CD14-positive monocyte (primary cell): ENCODE measurements around the gene CD6. TPM values are rescaled to one million over a fixed set of nuclear protein-coding genes. Genes with fewer than 3 reads are reported as not detected.

ENCODE experiments used
- DNase-seq, 3 donors: peaks; one replicate each; pipeline ENCODE4 v3.0.0-alpha.2; 2011 to 2022
- H2AFZ ChIP-seq: 2 replicates; pipeline ENCODE4 v1.6.0; 2012; ENCODE audit warnings: mild to moderate bottlenecking, low read depth, low read length, inconsistent platforms; ENCODE audit not compliant: insufficient read depth, poor library complexity, severe bottlenecking
- H3K27ac ChIP-seq, 2 donors: 1 replicate in 1 of 2; 2 replicates in 1 of 2; pipeline ENCODE4 v1.5.1; 2012 to 2013; ENCODE audit warnings: low read length in 2 of 2, control low read depth in 1 of 2, inconsistent platforms in 1 of 2, low read depth in 1 of 2, mild to moderate bottlenecking in 1 of 2
- H3K27me3 ChIP-seq, 2 donors: one replicate each; pipeline versions ENCODE4 v1.6.0 to v1.6.1; 2011 to 2013; ENCODE audit warnings: low read length in 2 of 2; ENCODE audit not compliant: control insufficient read depth in 2 of 2, insufficient read depth in 2 of 2
- H3K36me3 ChIP-seq, 2 donors: replicated peaks in 1 of 2; 1 replicate in 1 of 2; 2 replicates in 1 of 2; pipeline versions ENCODE4 v1.5.1 to v1.6.1; 2012 to 2013; ENCODE audit warnings: low read length in 2 of 2, control low read depth in 1 of 2, inconsistent platforms in 1 of 2, mild to moderate bottlenecking in 1 of 2; ENCODE audit not compliant: insufficient read depth in 2 of 2, control insufficient read depth in 1 of 2
- H3K4me1 ChIP-seq, 2 donors: 1 replicate in 1 of 2; 2 replicates in 1 of 2; pipeline versions ENCODE4 v1.5.1 to v1.6.1; 2012 to 2013; ENCODE audit warnings: low read length in 2 of 2, control low read depth in 1 of 2, inconsistent platforms in 1 of 2, mild to moderate bottlenecking in 1 of 2, moderate library complexity in 1 of 2; ENCODE audit not compliant: insufficient read depth in 2 of 2, control insufficient read depth in 1 of 2
- H3K4me2 ChIP-seq: replicated peaks from 2 replicates; pipeline ENCODE3; 2012; ENCODE audit warnings: low read length, moderate library complexity, mild to moderate bottlenecking; ENCODE audit not compliant: poor library complexity, severe bottlenecking; ENCODE audit errors: extremely low read depth
- H3K4me3 ChIP-seq, 3 experiments: fragments of 200-600 bp in 1 of 3; sonication (generic) in 1 of 3; replicated peaks in 1 of 3; 1 replicate in 2 of 3; 2 replicates in 1 of 3; pipeline ENCODE4 v1.5.1; 2011 to 2013; ENCODE audit warnings: low read length in 3 of 3, mild to moderate bottlenecking in 3 of 3, control low read depth in 2 of 3, low read depth in 2 of 3, inconsistent platforms in 1 of 3, moderate library complexity in 1 of 3
- H3K79me2 ChIP-seq: 2 replicates; pipeline ENCODE4 v1.6.0; 2012; ENCODE audit warnings: mild to moderate bottlenecking, control low read depth, inconsistent platforms, low read length, moderate library complexity; ENCODE audit not compliant: insufficient read depth
- H3K9ac ChIP-seq: 2 replicates; pipeline ENCODE4 v1.6.0; 2017; ENCODE audit warnings: low read length, mild to moderate bottlenecking; ENCODE audit not compliant: insufficient read depth, poor library complexity, severe bottlenecking
- H3K9me3 ChIP-seq, 2 donors: replicated peaks in 1 of 2; 1 replicate in 1 of 2; 2 replicates in 1 of 2; pipeline versions ENCODE4 v1.5.1 to v1.6.1; 2012 to 2013; ENCODE audit warnings: low read length in 2 of 2, control low read depth in 1 of 2; ENCODE audit not compliant: control insufficient read depth in 1 of 2, insufficient read depth in 1 of 2
- H4K20me1 ChIP-seq: 2 replicates; pipeline ENCODE4 v1.6.0; 2012; ENCODE audit warnings: mild to moderate bottlenecking, low read length, control low read depth, moderate library complexity; ENCODE audit not compliant: insufficient read depth
- H3K27ac Mint-ChIP-seq, 7 donors: one replicate each; pipeline ENCODE4 v1.8.0; 2020; ENCODE audit warnings: mild to moderate bottlenecking in 7 of 7, mixed read lengths in 7 of 7, moderate library complexity in 6 of 7, inconsistent platforms in 2 of 7
- H3K27me3 Mint-ChIP-seq, 3 donors: one replicate each; pipeline ENCODE4 v1.8.0; 2021 to 2022; ENCODE audit warnings: low read depth in 3 of 3, mild to moderate bottlenecking in 3 of 3, mixed read lengths in 3 of 3, moderate library complexity in 3 of 3, inconsistent platforms in 1 of 3
- H3K36me3 Mint-ChIP-seq, 2 donors: one replicate each; pipeline ENCODE4 v1.8.0; 2020; ENCODE audit warnings: mixed read lengths in 2 of 2, inconsistent platforms in 1 of 2, mild to moderate bottlenecking in 1 of 2
- H3K4me1 Mint-ChIP-seq: one replicate; pipeline ENCODE4 v1.8.0; 2020; ENCODE audit warnings: mild to moderate bottlenecking, mixed read lengths
- H3K4me3 Mint-ChIP-seq, 2 donors: one replicate each; pipeline ENCODE4 v1.8.0; 2020; ENCODE audit warnings: mild to moderate bottlenecking in 2 of 2, mixed read lengths in 2 of 2, moderate library complexity in 1 of 2
- H3K9me3 Mint-ChIP-seq, 7 donors: one replicate each; pipeline ENCODE4 v1.8.0; 2020 to 2022; ENCODE audit warnings: mixed read lengths in 7 of 7, mild to moderate bottlenecking in 6 of 7, moderate library complexity in 6 of 7, inconsistent platforms in 2 of 7
- WGBS: methylation state at CpG from one replicate; pipeline ENCODE4 v1.1.5; 2013; ENCODE audit warnings: missing lambda C conversion rate; ENCODE audit not compliant: insufficient coverage; 5-methylcytosine and 5-hydroxymethylcytosine counted together
- intact Hi-C, 2 donors: fragments of 100-400 bp; cut with micrococcal nuclease; formaldehyde crosslinking; loops; one replicate each; pipeline versions ENCODE4 v1.15.0 to v1.15.1; 2023
- polyA plus RNA-seq, 3 donors: library from polyadenylated mRNA; depleted of rRNA in 1 of 3; unstranded in 2 of 3; stranded (reverse) in 1 of 3; fragments of 300-500 nt in 2 of 3; fragments of >200 nt in 1 of 3; fragmentation: Illumina TruSeq in 2 of 3; gene quantifications; 1 replicate in 2 of 3; 2 replicates in 1 of 3; pipeline ENCODE4 v1.2.3, GENCODE V29; 2012 to 2021
- TF ChIP-seq, protein P1 (sequence below): fragments of 200-600 bp; IDR thresholded peaks from one replicate; pipeline ENCODE4 v1.8.0; 2022; ENCODE audit warnings: antibody characterized with exemption, mild to moderate bottlenecking

Gene CD6
- polyA plus RNA-seq, 3 donors: 0.09 to 0.39 (median 0.39) TPM

DNA sequence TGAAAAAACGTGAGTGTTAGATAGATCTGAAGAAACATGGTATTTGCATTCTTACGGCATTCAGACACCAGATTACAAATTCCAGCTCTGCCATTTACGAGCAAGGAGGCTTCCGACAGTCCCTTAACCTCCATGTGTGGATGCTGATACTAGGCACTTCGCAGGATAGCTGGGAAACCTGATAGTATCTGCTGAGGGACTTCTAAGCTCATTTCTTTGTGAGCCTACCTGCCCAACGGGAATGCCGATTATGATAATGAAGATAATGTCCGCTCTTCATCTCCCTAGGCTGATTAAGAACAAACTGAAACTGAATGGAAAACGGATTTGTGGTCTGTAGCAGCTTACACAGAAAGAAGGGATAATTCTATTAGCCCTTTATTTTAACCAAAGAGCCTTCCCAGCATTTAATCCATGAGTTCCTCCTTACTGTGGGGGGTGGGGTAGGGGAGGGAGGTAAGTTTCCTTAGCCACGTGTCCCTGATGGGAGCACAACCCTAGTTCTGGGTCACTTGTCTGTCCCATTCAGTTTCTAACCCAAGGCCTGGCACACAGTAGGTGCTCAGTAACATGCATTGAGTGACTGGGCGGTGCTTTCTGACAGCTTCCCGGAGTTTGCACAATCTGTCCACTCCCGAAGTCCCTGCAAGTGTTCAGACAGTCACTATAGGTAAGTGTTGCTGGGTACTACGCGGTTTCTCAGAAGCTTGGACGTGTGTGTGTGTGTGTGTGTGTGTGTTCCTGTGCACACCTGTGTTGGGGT is 39.2 kb downstream of the CD6 start:
- no peak overlapping the region for H3K27ac ChIP-seq
- no peak overlapping the region for H3K9ac ChIP-seq
- peaks cover 28 to 33% of the 10 kb centered on the region in 2 donors for H3K4me1 ChIP-seq
- no peaks in the 10 kb centered on the region for H3K79me2 ChIP-seq
- no peak overlapping the region for H3K27ac Mint-ChIP-seq
- H3K4me2 ChIP-seq: no peak overlapping the region
- H3K4me3 ChIP-seq: no peak overlapping the region
- peaks cover 33 to 42% (median 35%) of the 10 kb centered on the region in 3 donors for H3K27me3 Mint-ChIP-seq
- intact Hi-C loops: no loop called here
- TF ChIP-seq, protein P1, sequence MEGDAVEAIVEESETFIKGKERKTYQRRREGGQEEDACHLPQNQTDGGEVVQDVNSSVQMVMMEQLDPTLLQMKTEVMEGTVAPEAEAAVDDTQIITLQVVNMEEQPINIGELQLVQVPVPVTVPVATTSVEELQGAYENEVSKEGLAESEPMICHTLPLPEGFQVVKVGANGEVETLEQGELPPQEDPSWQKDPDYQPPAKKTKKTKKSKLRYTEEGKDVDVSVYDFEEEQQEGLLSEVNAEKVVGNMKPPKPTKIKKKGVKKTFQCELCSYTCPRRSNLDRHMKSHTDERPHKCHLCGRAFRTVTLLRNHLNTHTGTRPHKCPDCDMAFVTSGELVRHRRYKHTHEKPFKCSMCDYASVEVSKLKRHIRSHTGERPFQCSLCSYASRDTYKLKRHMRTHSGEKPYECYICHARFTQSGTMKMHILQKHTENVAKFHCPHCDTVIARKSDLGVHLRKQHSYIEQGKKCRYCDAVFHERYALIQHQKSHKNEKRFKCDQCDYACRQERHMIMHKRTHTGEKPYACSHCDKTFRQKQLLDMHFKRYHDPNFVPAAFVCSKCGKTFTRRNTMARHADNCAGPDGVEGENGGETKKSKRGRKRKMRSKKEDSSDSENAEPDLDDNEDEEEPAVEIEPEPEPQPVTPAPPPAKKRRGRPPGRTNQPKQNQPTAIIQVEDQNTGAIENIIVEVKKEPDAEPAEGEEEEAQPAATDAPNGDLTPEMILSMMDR: no peak
- H3K9me3 Mint-ChIP-seq: peaks cover 0 to 11% (median 0%) of the 10 kb centered on the region in 7 donors
- H3K36me3 ChIP-seq: no peaks in the 10 kb centered on the region
- H3K4me1 Mint-ChIP-seq: peaks cover 31% of the 10 kb centered on the region
- WGBS: 86% methylated on average over 5 of the region's 16 CpGs
- peaks cover 17 to 27% of the 10 kb centered on the region in 2 donors for H3K27me3 ChIP-seq
- peaks cover 0 to 16% of the 10 kb centered on the region in 2 donors for H3K36me3 Mint-ChIP-seq
- H3K4me3 Mint-ChIP-seq: no peak overlapping the region
- H2AFZ ChIP-seq: no peak overlapping the region
- no peaks in the 10 kb centered on the region for H4K20me1 ChIP-seq
- no peak for DNase-seq
- H3K9me3 ChIP-seq: peaks cover 0 to 10% of the 10 kb centered on the region in 2 donors

DNA sequence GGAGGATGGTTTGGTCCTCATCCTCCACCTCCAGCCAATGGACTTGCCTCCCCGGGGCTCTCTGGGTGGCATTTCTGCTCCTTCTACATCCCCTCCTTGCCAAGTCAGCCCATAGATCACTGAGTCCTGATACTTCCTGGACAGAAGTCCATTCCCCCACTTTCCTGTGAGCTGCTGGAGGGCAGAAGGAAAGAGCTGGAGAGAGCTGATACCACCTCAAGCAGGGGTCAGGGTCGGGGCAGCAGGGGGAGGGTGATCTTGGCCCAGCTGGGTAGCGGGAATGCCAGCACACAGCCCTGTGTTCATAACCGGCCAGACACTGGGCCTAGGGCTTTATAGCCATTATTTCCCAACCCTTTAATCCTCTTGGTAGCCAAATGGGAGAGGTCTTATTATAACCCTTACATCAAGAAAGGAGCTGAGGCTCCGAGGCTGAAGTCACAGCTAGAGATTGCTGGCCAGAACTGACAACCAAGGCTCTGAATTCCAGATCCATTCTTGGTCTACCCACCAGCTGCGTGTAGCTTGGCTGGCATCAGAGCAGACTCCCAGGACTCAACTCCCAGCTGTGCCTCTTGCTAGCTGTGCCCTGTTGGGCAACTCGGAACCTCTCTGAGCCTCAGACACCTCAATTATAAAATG is 39.9 kb downstream of the CD6 start:
- no peak overlapping the region for H3K27ac Mint-ChIP-seq
- H3K9me3 Mint-ChIP-seq: peaks cover 0 to 7% (median 0%) of the 10 kb centered on the region in 7 donors
- DNase-seq: no peak
- H3K4me3 Mint-ChIP-seq: no peak overlapping the region
- no CpG with 5 or more reads among the region's 7 CpGs for WGBS
- Histone ChIP-seq H3K36me3 (no peaks in the 10 kb centered on the region), H3K9me3 (peaks cover 0 to 10% of the 10 kb centered on the region in 2 donors), H2AFZ (no peak overlapping the region), H3K4me3 (no peak overlapping the region), H3K27ac (no peak overlapping the region), H3K79me2 (no peaks in the 10 kb centered on the region), H3K4me2 (no peak overlapping the region), H3K9ac (no peak overlapping the region), H3K27me3 (peaks cover 17 to 24% of the 10 kb centered on the region in 2 donors), H3K4me1 (peaks cover 28 to 33% of the 10 kb centered on the region in 2 donors), H4K20me1 (no peaks in the 10 kb centered on the region)
- peaks cover 0 to 13% of the 10 kb centered on the region in 2 donors for H3K36me3 Mint-ChIP-seq
- H3K27me3 Mint-ChIP-seq: peaks cover 31 to 42% (median 34%) of the 10 kb centered on the region in 3 donors
- TF ChIP-seq, protein P1: no peak
- H3K4me1 Mint-ChIP-seq: peaks cover 31% of the 10 kb centered on the region
- intact Hi-C loops: no loop called here
